Stimulated activated CD8-positive, alpha-beta memory T cell treated with anti-CD3 and anti-CD28 coated beads, Interleukin-15, amount 100 ng/mL, for 48 hours (primary cell): ENCODE data around the gene LTN1.
A peak's percentile ranks its signal among the peaks of the same experiment; 100 is the strongest.

Experiments used
- DNase-seq, 2 donors: peaks; one replicate each; pipeline ENCODE4 v3.0.0-alpha.2; 2020; ENCODE audit warnings: low read depth in 2 of 2

Gene LTN1

DNA sequence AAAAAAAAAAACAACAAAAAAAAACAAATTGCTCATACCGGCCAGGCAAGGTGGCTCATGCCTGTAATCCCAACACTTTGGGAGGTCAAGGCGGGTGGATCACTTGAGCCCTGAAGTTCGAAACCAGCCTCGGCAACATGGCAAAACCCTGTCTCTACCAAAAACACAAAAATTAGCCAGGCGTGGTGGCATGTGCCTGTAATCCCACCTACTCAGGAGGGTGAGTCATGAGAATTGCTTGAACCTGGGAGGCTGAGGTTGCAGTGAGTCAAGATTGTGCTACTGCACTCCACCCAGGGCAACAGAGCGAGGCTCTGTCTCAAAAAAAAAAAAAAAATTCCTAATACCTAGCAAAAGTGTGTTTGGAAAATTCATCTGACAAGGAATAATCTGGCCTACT is 4.5 kb downstream of the LTN1 start:
- peak in 1 of 2 donors; percentile 24 for DNase-seq

DNA sequence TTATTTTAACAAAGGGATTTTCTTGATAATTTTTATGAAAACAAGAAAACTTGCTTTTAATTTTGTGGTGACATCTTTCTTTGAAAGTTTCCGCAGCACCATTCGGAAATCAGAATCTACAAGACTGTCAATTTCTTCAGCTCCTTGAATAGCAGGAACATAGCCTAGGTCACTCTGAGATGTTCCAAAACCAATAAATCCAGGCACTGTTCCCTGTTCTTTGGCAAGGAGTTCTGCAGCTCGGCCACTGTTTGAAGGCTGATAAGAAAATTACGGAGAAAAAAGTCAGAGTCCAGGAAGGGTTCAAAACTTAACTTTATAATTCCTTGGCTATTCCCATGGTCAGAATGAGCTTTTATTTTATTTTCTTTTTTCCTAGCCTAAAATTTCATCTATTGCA is 6.0 kb downstream of the LTN1 start:
- no peak for DNase-seq

DNA sequence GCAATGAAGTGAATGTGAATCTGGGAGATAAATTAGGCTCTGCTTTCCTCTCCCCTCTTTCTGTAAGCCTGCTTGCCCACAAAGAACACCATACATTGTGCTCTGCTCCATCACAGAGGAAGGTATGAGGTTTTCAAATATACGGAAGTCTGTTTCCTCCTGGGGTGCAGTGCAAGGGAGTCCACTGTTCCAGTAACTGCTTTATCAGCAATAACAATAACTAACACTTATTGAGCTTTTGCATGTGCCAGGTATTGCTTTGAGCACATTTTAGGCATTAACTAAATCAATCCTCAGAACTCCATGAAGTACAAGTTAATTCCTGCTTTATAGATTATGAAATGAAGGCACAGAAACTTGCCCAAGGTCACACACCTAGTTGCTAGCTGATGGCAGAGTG is 10.0 kb downstream of the LTN1 start:
- DNase-seq, result no peak

DNA sequence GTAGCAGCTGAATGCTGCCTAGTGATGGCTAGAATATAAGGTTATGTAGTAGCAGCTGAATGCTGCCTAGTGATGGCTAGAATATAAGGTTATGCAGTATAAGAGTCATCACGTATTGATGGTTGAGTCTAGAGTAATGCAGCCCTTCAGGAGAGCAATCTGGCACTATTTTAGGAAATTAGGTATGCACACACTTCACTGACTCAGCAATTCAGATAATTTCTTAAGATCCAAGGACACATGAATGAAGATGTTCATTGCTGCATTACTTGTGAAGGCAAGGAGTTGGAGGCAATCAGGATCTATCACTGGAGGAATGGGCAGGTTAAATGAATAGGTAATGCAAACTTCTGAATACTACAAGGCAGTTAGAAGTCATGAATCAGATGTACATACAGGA is 13.6 kb downstream of the LTN1 start:
- no peak for DNase-seq

DNA sequence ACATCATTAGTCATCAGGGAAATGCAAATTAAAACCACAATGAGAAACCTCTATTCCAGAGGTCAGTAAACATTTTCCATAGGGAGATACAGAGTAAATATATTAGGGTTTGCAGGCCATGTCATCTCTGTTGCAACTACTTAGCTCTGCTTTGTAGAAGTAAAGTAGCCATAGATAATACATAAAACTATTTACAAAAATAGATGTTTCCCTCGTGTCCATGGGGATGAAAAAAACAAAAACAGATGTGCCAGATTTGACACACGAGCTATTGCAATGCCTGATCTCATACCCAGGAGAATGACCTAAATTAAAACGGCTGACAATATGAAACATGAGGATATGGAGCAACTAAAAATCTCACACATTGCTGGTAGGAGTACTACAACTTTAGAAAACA is 17.3 kb downstream of the LTN1 start:
- no peak for DNase-seq

DNA sequence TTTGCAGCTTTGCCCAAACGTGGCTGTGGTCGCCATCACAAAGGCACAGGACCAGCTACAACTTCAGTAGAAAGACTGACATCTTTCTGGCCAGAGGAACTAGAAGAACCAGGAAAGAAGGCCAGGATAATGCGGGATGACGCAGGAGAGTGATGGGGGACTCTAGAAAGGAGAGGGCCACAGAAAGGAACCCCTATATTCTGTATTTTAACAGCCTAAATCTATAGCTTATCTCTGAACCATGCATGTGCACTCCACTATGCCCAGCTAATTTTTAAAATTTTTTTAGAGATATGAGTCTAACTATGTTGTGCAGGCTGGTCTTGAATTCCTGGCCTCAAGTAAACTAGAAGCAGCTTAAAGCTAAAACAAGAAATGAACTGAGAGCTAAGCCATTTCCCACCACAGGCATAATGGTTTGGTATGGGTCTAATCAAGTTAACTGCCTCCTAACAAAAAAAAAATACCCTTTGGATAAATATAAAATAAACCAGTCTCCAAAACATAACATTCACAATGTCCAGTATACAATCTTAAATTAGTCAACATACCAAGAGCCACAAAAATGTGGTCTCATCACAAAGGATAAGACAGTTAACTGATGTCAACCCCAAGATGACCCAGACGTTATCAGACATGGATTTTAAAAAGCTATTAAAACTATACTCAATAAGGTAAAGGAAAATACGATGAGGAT is 18.0 kb downstream of the LTN1 start:
- DNase-seq, result no peak

DNA sequence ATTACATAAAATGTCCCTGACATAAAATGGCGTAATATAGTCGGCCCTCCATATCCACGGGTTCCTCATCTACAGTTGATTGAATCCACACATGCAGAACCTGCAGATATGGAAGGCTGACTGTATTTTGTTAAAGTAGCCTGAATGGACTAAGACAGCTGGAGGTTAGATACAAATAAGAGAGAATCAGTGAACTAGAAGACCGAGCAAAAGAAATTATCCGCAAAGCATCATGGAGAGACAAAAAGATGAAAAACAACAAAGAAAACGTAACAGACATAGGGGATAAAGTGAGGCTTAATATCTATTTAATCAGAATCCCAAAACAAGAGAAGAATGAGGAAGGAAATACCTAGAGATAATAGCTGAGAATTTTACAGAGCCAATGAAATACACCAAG is 20.3 kb downstream of the LTN1 start:
- no peak for DNase-seq

DNA sequence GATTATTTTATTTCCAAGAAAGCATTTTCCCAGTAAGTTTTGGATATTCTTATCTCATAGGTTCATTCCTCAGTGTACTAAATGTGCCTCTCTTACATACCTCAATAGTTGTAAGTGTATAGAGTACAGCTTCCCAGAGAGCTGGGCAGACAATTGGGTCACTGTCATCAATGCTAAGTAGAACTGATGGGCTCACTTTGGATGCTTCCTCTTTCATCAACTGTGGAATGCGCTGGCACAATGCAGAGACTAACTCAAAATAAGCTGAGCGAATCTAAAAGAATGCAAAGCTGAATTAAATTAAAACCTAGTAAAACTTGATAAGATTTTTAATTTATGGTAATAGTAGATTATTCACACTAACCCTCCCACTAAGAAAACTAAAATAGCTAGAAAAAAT is 21.5 kb downstream of the LTN1 start:
- no peak for DNase-seq

DNA sequence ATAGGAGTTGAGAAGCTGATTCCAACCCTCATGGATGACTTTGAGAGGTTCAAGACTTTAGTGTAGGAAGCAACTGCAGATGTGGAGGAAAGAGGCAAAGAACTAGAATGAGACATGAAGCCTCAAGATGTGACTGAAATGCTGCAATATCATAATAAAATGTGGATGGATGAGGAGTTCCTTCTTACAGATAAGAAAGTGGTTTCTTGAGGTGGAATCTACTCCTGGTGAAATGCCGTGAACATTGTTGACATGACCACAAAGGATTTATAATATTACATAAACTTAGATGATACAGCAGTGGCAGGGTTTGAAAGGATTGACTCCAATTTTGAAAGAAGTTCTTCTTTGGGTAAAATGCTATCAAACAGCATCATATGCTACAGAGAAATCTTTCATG is 28.8 kb downstream of the LTN1 start:
- DNase-seq, result no peak

DNA sequence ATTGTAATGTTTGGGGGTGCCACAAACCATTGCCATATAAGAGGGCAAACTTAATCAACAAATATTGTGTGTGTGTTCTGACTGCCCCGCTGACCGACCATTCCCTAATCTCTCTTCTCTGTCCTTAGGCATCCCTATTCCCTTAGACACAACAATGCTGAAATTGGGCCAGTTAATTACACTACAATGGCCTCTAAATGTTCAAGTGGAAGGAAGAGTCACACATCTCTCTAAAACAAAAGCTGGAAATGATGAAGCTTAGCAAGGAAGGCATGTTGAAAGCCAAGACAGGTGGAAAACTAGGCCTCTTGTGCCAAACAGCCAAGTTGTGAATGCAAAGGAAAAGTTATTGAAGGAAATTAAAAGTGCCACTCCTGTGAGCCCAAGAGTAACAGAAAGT is 30.2 kb downstream of the LTN1 start:
- no peak for DNase-seq

DNA sequence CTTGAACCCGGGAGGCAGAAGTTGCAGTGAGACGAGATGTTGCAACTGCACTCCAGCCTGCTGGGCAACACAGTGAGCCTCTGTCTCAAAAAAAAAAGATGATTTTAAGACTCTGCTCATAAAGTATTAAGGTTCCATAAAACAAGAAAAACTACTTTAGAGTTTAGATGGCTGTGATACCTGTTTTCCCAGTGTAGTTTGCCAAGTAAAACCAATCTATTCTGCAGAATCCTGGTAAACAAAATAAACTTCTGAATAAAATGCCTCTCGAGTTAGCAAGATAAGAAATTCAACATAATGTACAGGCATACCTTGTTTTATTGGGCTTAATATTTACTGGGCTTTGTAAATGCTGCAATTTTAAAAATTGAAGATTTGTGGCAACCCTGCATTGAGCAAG is 30.8 kb downstream of the LTN1 start:
- no peak for DNase-seq

DNA sequence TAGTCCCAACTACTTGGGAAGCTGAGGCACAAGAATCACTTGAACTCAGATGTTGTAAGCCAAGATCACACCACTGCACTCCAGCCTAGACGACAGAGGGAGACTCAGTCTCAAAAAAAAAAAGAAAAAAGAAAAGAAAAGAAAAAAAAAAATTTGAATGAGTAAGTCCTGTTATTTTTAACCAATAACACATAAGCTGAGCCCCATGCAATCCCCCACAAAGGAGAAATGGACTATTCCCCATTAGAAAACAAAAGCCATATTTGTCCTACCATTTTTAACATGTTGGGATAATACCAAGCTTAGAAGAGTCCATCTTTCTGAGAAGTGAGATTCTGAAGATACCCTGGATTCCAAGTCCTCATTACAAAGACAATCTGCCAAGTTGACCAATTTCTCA is 32.4 kb downstream of the LTN1 start:
- no peak for DNase-seq

DNA sequence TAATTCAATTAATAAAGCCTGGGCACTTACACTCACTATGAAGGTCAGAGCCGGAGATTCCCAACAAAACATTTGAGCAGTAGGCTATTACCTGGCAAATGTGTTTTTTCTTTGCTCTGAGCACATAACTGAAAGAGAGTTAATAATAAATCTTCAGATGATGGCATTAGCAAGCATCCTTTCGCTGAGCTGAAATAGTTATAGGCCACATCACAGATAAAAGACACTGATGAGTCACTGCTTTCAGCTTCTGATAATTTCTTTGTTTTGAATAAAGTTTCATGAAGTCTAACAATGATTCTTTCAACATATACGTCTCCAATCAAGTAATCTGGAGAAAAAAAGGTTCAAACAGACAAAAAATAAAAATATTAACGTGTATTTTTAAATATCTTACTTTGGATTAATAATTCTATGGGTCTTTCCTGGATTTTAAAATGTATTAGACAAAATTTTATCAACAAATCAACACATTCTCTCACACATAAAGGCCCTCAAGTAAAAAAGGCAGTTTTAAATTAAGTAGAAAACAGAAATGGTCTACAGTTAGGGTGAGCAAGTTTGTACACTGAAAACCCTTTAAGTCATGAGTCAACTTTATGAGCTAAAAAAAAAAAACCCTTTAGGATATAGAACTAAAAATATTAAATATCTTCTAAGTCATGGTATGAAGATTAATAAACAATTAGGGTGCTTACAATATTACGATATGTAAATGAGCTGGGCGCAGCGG is 33.1 kb downstream of the LTN1 start:
- DNase-seq, result no peak

DNA sequence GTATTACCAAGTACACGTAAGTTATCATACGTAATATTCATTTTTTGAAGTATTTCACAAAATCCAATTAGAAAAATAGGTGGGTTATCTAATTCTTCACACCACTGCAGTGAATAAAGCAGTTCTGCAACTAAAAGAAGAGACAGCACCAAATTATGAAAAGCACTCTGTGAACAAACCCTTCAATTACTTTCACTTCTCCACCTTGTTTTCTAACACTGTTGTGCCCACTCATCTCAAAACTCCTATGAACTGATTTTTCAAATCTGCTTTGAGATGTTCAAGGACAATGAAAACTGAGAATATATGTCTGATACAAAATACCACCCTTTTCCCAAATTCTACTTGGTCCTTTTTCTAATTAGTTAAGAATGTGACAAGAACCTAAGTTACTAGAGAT is 39.4 kb downstream of the LTN1 start:
- no peak for DNase-seq

DNA sequence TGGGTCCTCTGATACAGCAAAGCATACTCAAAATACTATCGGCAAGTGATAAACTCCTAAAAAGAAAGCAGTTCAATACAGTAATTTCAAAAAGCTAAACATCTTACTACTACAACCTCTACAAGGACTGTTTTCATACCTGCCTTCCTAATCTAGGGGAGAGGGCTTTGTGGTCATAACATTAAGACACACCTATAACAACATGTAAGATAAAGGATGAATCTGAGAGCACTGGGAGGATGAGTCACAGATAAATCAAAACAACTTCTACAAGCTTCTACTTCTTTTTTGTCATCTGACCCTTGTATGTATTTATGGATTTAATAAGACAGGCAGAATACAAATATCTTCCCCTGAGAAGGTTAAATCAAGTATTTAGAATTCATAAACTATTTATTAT is 40.0 kb downstream of the LTN1 start:
- no peak for DNase-seq

DNA sequence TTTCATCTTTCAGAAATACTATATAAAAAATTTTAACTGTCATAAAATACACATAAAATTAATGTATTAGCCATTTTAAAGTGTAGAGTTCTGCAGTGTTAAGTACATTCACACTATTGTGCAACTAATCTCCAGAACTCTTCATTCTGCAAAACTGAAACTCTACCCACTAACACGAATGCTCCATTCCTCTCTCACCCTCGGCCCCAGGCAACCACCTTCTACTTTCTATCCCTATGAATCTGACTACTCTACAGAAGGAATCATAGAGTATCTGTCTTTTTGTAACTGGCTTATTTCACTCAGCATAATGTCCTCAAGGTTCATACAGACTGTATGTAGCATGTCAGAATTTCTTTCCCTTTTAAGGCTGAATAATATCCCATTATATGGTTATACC is 43.4 kb downstream of the LTN1 start:
- no peak for DNase-seq

DNA sequence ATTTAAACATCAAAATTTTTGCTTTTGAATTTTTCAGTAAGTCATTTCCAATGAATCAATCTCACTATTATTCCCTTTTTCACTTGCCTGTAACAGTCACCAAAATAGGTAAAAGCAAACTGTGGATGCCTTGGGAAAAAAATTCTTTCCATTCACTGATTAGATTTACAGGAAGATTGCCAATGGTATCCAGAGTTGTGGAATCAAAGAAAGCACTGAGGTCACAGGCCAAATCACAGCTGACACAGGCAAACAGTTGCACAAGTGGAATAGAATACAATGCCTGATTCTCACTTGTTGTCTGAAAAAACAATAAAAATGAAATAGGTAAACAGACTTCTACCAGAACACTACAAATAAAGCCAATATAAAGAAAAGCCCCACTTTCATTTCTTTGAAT is 48.4 kb downstream of the LTN1 start:
- no peak for DNase-seq

DNA sequence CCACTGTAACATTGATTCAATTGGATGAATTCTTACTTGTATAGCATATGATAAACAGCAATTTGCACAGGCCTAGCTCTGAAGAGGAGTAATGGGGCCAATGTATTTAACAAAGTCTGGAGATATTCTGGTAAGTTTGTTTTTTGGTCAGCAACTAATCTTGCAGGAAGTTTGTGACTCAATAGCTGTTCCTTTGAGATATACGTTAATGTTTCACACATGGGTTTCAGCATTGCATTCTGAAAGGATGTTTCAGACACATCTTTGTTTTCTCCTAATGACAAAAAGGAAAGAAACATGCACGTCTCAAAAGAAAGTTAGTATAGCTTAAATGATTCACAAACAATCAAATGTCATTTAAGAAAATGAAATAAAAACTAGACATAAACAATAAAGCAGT is 49.0 kb downstream of the LTN1 start:
- DNase-seq, result no peak

DNA sequence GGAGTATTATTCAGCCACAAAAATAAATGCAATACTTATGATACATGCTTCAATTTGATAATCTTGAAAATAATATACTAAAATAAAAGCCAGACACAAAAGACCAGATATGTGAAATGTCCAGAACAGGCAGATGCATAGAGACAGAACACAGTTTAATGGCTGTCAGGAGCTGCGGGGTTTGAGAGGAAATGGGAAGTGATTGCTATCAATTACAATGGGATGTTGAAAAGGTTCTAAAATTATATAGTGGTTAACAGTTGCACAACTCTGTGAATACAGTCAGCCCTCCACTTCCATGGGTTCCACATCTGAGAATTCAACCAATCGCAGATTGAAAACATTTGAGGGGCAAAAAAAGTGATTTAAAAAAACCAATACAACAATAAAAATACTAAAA is 54.0 kb downstream of the LTN1 start:
- DNase-seq, result no peak

DNA sequence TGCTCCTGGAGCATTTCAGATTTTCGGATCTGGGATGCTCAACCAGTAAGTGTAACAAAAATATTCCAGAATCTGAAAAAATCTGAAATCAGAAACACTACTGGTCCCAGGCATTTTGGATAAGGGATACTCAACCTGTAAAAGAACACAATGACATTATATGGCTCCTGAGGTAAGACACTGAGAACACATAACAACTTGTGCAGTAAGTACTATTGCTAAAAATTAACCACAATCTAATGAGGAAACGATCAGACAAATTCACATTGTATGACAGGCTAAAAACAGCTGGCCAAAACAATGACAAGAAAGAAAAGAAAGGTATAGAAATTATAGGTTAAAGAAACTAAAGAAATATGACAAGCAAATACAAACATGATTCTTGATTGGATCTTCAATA is 54.9 kb downstream of the LTN1 start:
- no peak for DNase-seq

DNA sequence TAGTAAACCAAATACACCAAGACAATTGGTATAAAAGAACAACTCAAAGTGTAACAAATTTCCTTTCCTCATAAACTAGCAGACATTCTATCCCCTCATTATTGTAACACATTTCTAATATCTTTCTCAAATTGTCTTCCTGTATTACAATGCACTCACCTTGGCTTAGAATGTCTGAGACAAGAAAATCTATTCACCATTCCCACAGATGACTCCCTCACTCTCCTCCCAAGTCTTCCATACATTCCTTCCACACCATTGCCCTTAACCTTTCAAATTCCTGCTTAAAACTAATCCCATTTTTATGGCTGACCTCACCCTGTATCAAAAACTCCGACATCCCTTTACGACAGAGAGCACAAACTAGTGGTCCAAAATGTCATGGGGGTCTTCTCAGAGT is 56.0 kb downstream of the LTN1 start:
- DNase-seq, result no peak

DNA sequence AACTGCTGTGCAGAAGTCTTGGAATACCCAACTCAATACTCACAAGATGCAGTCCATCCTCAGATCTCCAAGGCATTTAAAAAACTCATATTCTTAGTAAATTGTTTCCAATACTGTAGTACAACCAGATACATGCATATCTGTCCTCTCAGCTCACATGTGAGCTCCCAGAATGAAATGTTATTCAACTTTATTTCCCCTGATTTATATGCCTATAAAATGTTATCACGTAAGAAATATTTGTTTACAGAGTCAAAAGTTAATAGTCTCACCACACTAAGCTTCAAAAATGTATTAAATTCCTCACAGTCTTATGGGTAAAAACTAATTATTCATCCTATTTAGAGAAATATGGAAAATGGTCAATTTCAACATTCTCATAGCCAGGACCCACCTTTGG is 56.6 kb downstream of the LTN1 start:
- no peak for DNase-seq

DNA sequence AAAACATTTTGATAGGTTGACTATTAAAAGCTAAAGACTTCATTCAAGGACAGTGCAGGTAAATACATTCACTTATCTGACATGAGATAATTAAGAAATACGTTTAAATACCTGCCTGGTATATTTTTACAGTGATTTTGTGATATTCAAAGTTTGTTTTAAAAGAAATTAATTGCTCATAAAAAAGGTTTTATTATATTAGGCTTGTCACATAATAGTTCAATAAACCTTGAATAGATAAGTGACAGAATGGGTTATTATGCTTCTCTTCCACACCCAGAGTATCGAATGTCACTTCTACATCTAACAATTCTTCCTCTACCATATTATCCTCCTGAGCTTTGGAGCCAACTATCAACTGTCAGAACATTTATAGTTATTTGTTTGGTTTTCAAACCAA is 60.0 kb downstream of the LTN1 start:
- DNase-seq, result no peak
